HepG2 (cell line): ENCODE results near the gene TNFRSF11A. TPM values are rescaled to one million over a fixed set of nuclear protein-coding genes. Genes with fewer than 3 reads are reported as not detected.

Experiments
- ATF5 ChIP-seq: sonication (generic); formaldehyde crosslinking; IDR thresholded peaks from 2 replicates; pipeline ENCODE4 v1.4.0; 2020; ENCODE audit warnings: mild to moderate bottlenecking, low read depth, missing genetic modification reagents
- GATAD1 ChIP-seq: IDR thresholded peaks from 2 replicates; pipeline ENCODE4 v1.6.1; 2016; ENCODE audit warnings: missing genetic modification reagents, missing compliant biosample characterization
- HDAC2 ChIP-seq: sonication (generic); formaldehyde crosslinking; IDR thresholded peaks from 2 replicates; pipeline ENCODE4 v1.4.0; 2020; ENCODE audit warnings: missing genetic modification reagents
- IRF2 ChIP-seq: IDR thresholded peaks from 2 replicates; pipeline ENCODE4 v1.6.1; 2018; ENCODE audit warnings: missing genetic modification reagents, missing compliant biosample characterization
- JUND ChIP-seq: sonication (generic); formaldehyde crosslinking; IDR thresholded peaks from 2 replicates; pipeline ENCODE4 v1.8.0; 2022; ENCODE audit warnings: mild to moderate bottlenecking, missing genetic modification reagents
- KDM5B ChIP-seq: sonication (generic); formaldehyde crosslinking; IDR thresholded peaks from 2 replicates; pipeline ENCODE4 v1.4.0; 2020; ENCODE audit warnings: missing genetic modification reagents, mild to moderate bottlenecking, borderline replicate concordance
- MIER3 ChIP-seq: IDR thresholded peaks from 2 replicates; pipeline ENCODE4 v1.6.1; 2016; ENCODE audit warnings: missing compliant biosample characterization, borderline replicate concordance
- MLXIP ChIP-seq: sonication (generic); formaldehyde crosslinking; IDR thresholded peaks from 2 replicates; pipeline ENCODE4 v1.9.0; 2021; ENCODE audit warnings: missing genetic modification reagents, borderline replicate concordance
- MTA1 ChIP-seq: sonication (generic); formaldehyde crosslinking; IDR thresholded peaks from 2 replicates; pipeline ENCODE4 v1.4.0; 2020; ENCODE audit warnings: missing genetic modification reagents, mild to moderate bottlenecking, borderline replicate concordance
- MXD4 ChIP-seq: IDR thresholded peaks from 2 replicates; pipeline ENCODE4 v1.6.1; 2016; ENCODE audit warnings: mild to moderate bottlenecking, missing biosample characterization, missing genetic modification reagents
- SAP130 ChIP-seq: IDR thresholded peaks from 2 replicates; pipeline ENCODE4 v1.6.1; 2016; ENCODE audit warnings: low read depth
- SATB2 ChIP-seq: sonication (generic); formaldehyde crosslinking; IDR thresholded peaks from 2 replicates; pipeline ENCODE4 v1.5.0; 2020; ENCODE audit warnings: missing genetic modification reagents
- SETDB1 ChIP-seq: sonication (generic); formaldehyde crosslinking; IDR thresholded peaks from 2 replicates; pipeline ENCODE4 v1.5.1; 2020; ENCODE audit warnings: missing genetic modification reagents, mild to moderate bottlenecking, borderline replicate concordance
- SP4 ChIP-seq: sonication (generic); formaldehyde crosslinking; IDR thresholded peaks from 2 replicates; pipeline ENCODE4 v1.8.1; 2023; ENCODE audit warnings: mild to moderate bottlenecking, missing genetic modification reagents
- SRSF4 ChIP-seq: fragments of 200-400 bp; formaldehyde crosslinking; IDR thresholded peaks from one replicate; pipeline ENCODE4 v1.6.1; 2018; ENCODE audit warnings: mild to moderate bottlenecking, low read depth, low read length, moderate library complexity; ENCODE audit not compliant: poor library complexity, severe bottlenecking
- ZBTB4 ChIP-seq: sonication (generic); formaldehyde crosslinking; IDR thresholded peaks from 2 replicates; pipeline ENCODE4 v1.4.0; 2020; ENCODE audit warnings: missing genetic modification reagents, mild to moderate bottlenecking, borderline replicate concordance
- ZFP82 ChIP-seq: sonication (generic); formaldehyde crosslinking; IDR thresholded peaks from 2 replicates; pipeline ENCODE4 v1.5.1; 2020; ENCODE audit warnings: mild to moderate bottlenecking, missing genetic modification reagents, borderline replicate concordance
- ZMYM3 ChIP-seq: sonication (generic); formaldehyde crosslinking; IDR thresholded peaks from 2 replicates; pipeline ENCODE4 v1.5.1; 2020; ENCODE audit warnings: mild to moderate bottlenecking, missing genetic modification reagents
- ZNF232 ChIP-seq: sonication (generic); formaldehyde crosslinking; IDR thresholded peaks from 2 replicates; pipeline ENCODE4 v1.4.0; 2020; ENCODE audit warnings: missing genetic modification reagents, borderline replicate concordance
- ZNF446 ChIP-seq: sonication (generic); formaldehyde crosslinking; IDR thresholded peaks from 2 replicates; pipeline ENCODE4 v1.5.0; 2020; ENCODE audit warnings: mild to moderate bottlenecking, missing genetic modification reagents
- ZNF572 ChIP-seq: sonication (generic); formaldehyde crosslinking; IDR thresholded peaks from 2 replicates; pipeline ENCODE4 v1.5.1; 2020; ENCODE audit warnings: mild to moderate bottlenecking, missing genetic modification reagents
- ZZZ3 ChIP-seq: sonication (generic); formaldehyde crosslinking; IDR thresholded peaks from 2 replicates; pipeline ENCODE4 v1.4.0; 2020; ENCODE audit warnings: missing genetic modification reagents, mild to moderate bottlenecking, borderline replicate concordance
- polyA plus RNA-seq, 8 experiments: library from polyadenylated mRNA; depleted of rRNA in 3 of 8; stranded (reverse) in 7 of 8; unstranded in 1 of 8; fragments of >200 nt; fragmentation: Illumina TruSeq in 4 of 8; extraction: Trizol in 4 of 8; gene quantifications; 2 replicates each; pipeline versions ENCODE4 v1.2.1 to v1.2.3, GENCODE V29; 2011 to 2016; ENCODE audit warnings: low read depth in 4 of 8, missing spikeins in 1 of 8, mixed read lengths in 1 of 8; ENCODE audit not compliant: insufficient read depth in 1 of 8
- total RNA-seq, 5 experiments: library from RNA; depleted of rRNA; stranded (reverse); fragments of >200 nt; fragmentation: Illumina TruSeq; extraction: Trizol; gene quantifications; 2 replicates each; pipeline ENCODE4 v1.2.3, GENCODE V29; 2016; ENCODE audit warnings: low read depth in 1 of 5

Gene TNFRSF11A
- total and polyA plus RNA-seq, 2 of the 13 experiments (the other 11 are each of a cell fraction or from before 2014, with no cell fraction given) = 4.6 to 6.4 TPM

GRCh38 chr18:62399781-62400308, 74.7 kb downstream of the TNFRSF11A start (continued):
- TF ChIP-seq MLXIP = no peak
- TF ChIP-seq ZFP82 (CRISPR knock-in tag) = no peak
- peak; percentile 18; the same call in 1 of the 2 replicates for TF ChIP-seq HDAC2 (CRISPR knock-in tag)
- TF ChIP-seq KDM5B (CRISPR knock-in tag) = no peak
- no peak for TF ChIP-seq ATF5
- no peak for TF ChIP-seq ZBTB4 (CRISPR knock-in tag)
- no peak for TF ChIP-seq IRF2 (CRISPR knock-in tag)
- no peak for TF ChIP-seq MXD4
- TF ChIP-seq MIER3 (CRISPR knock-in tag) = no peak; the same call in 1 of the 2 replicates
- TF ChIP-seq MTA1 (CRISPR knock-in tag) = no peak
- peak; percentile 81 for TF ChIP-seq SAP130 (CRISPR knock-in tag)
- TF ChIP-seq ZNF232 (CRISPR knock-in tag) = no peak
- no peak for TF ChIP-seq ZNF572 (CRISPR knock-in tag)
- TF ChIP-seq SP4 = no peak
- TF ChIP-seq ZNF446 (CRISPR knock-in tag) = no peak
- peak; percentile 25; the same call in 1 of the 2 replicates for TF ChIP-seq JUND (CRISPR knock-in tag)
- no peak for TF ChIP-seq SATB2
- TF ChIP-seq SETDB1 (CRISPR knock-in tag) = no peak
- TF ChIP-seq ZMYM3 (CRISPR knock-in tag) = 0 out of 2 replicates have a peak, but pooled peaks have one; percentile 47
- TF ChIP-seq SRSF4 = no peak
- TF ChIP-seq GATAD1 (CRISPR knock-in tag) = 0 out of 2 replicates have a peak, but pooled peaks have one; percentile 23
- no peak for TF ChIP-seq ZZZ3 (CRISPR knock-in tag)
